Fibroblast of pulmonary artery (primary cell): Measurements from ENCODE around the gene MYO10.

ENCODE experiments used
- DNase-seq: peaks from one replicate; pipeline ENCODE4 v3.0.0-alpha.2; 2010; ENCODE audit warnings: low read depth
- H3K4me3 ChIP-seq: replicated peaks from 2 replicates; pipeline ENCODE4 v1.5.1; 2011; ENCODE audit warnings: low read depth, mild to moderate bottlenecking, control low read depth, low read length, moderate library complexity
- TF ChIP-seq, protein P1 (sequence below): IDR thresholded peaks from 2 replicates; pipeline ENCODE4 v1.5.1; 2011; ENCODE audit warnings: mild to moderate bottlenecking, control low read depth, low read length, inconsistent platforms; ENCODE audit errors: missing control alignments

The MYO10 gene

DNA sequence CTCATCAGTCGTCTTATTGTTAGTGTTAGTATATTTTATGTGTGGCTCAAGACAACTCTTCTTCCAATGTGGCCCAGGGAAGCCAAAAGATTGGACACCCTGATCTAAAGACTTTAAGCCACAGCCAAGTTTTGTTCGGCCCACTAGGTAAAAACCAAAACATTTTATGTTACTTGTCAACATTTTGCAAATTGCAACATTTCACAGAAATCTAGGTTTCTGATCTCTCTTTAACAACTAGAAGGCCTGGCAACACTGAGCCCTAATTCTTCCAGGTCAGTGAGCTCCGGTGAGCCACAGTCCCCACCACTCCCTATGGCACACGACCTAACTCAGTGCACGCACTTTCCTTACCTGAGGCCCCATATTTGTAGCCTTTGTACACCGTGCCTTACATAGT is 24.0 kb downstream of the MYO10 start:
- no peak for DNase-seq
- no peak overlapping the region for H3K4me3 ChIP-seq
- TF ChIP-seq, protein P1, sequence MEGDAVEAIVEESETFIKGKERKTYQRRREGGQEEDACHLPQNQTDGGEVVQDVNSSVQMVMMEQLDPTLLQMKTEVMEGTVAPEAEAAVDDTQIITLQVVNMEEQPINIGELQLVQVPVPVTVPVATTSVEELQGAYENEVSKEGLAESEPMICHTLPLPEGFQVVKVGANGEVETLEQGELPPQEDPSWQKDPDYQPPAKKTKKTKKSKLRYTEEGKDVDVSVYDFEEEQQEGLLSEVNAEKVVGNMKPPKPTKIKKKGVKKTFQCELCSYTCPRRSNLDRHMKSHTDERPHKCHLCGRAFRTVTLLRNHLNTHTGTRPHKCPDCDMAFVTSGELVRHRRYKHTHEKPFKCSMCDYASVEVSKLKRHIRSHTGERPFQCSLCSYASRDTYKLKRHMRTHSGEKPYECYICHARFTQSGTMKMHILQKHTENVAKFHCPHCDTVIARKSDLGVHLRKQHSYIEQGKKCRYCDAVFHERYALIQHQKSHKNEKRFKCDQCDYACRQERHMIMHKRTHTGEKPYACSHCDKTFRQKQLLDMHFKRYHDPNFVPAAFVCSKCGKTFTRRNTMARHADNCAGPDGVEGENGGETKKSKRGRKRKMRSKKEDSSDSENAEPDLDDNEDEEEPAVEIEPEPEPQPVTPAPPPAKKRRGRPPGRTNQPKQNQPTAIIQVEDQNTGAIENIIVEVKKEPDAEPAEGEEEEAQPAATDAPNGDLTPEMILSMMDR, result no peak

DNA sequence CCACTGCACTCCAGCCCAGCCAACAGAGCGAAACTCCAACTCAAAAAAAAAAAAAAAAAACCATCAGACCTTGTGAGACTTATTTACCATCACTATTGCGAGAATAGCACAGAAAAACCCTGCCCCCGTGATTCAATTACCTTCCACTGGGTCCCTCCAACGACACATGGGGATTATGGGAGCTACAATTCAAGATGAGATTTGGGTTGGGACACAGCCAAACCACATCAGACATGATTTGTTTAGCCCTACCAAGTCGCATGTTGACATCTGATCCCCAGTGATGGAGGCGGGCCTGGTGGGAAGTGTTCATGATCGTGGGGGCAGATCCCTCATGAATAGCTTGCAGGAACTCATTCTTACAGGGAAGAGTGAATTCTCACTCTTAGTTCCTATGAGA is 26.6 kb downstream of the MYO10 start:
- TF ChIP-seq, protein P1, result no peak
- no peak for DNase-seq
- H3K4me3 ChIP-seq, result no peak overlapping the region

DNA sequence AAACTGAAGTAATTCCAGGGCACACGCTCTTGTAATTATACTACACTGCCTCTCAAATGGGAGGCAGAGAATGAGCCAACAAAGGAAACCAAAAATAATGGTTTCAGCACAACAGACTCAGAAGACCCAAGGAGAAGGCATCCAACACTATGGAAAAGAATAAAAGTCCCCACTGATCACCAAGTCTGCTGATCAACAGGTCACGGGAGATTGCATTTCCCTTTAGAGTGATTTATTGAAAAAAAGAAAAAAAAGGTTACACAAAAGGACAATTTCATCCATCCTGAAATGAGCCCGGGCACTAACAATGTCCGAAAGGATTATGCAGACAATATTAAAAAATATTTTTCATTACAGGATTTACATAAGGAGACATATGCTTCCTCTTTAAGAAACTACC is 28.8 kb downstream of the MYO10 start:
- no peak overlapping the region for H3K4me3 ChIP-seq
- no peak for DNase-seq
- TF ChIP-seq, protein P1, result no peak

DNA sequence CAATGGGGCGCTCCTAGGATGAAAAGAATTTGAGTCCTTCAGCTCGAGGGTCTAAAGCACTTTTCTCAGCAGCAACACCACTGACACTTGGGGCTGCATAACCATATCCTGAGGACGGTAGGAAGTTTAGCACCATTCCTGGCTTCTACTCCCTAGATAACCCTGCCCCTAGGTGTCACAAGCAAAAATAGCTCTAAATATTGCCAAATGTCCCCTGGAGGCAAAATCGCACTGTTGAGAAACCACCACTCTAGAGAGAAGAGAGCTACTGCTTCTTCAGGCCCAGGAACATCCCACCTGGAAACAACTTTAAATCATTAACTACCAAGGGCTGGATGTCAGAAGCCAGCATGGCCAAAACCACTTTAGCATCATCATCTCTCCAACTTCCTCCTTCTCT is 29.8 kb downstream of the MYO10 start:
- TF ChIP-seq, protein P1, result no peak
- no peak for DNase-seq

DNA sequence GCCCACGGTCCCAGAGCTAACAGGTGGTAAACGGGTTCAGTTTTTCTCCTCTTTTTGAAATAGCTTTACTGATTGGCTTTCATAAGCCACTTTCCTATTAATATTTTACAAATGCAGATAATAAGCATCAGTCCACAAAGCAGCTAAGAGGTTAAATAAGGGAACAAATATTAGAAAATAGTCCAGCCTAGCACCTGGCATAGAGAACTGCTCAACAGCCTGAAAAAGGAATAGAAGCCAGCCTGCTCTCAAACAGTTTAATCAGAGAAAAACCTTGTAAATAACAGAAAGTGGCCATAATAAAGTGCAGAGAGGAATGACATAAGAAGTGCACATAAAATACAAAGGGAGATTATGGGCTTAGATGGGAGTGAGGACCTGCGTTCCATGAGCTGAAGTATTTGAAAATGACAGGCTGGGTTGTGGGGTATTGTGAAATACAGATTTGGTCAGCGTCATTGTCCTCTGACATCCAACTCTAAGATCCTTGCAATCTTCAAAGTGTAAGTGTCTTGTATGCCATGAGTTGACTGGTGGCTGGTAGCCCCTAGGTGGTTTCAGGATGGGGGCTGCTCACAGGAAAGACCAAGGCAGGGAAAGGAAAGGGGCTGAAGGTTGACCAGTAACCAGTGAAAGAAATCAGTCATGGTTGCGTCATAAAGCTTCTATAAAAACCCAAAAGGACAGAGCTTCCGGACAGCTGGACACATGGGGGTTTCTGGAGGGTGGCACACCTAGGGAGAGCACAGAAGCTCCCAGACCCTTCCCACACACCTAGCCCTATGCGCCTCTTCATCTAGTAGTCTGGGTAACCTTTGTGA is 32.4 kb downstream of the MYO10 start:
- TF ChIP-seq, protein P1, result no peak
- DNase-seq, result no peak
- no peak overlapping the region for H3K4me3 ChIP-seq

More for the DNA sequence above, 29.8 kb downstream of the MYO10 start:
- H3K4me3 ChIP-seq, result no peak overlapping the region

DNA sequence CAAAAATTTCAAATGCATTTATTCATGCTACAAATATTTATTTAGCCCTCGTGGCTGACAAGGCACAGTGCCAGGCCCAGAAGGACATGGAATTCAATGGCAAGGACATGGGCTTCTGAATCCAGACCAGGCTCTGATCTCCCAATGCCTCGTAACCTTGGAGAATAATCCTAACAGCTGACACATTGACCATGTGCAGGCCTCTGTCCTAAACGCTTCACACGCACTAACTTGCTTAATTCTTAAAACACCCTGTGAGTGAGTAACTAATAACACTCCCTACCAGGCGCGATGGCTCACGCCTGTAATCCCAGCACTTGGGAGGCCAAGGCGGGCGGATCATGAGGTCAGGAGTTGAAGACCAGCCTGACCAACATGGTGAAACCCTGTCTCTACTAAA is 33.2 kb downstream of the MYO10 start:
- TF ChIP-seq, protein P1, result no peak
- DNase-seq, result no peak
- no peak overlapping the region for H3K4me3 ChIP-seq
